ENCODE data around the gene SRPK3.

Gene SRPK3

DNA sequence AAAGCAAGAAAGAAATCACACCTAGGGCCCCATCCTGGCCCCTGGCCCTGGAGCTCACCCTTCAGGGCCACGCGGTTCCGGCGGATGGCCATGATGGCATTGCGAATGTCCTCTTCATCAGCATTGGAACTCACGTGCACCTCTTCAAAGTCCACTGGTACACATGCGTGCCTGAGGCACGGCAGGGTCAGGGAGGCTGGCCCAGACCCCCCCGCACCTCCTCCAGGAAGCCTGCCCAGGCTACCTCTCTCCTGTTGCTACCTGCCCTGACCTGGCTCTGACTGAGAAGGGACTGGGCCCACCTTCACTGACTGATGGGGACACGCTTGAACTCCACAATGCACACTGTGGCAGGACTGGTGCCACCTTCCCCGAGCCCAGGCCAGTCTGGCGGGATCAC, 8.8 kb downstream of the SRPK3 start:
- no peak for DNase-seq

DNA sequence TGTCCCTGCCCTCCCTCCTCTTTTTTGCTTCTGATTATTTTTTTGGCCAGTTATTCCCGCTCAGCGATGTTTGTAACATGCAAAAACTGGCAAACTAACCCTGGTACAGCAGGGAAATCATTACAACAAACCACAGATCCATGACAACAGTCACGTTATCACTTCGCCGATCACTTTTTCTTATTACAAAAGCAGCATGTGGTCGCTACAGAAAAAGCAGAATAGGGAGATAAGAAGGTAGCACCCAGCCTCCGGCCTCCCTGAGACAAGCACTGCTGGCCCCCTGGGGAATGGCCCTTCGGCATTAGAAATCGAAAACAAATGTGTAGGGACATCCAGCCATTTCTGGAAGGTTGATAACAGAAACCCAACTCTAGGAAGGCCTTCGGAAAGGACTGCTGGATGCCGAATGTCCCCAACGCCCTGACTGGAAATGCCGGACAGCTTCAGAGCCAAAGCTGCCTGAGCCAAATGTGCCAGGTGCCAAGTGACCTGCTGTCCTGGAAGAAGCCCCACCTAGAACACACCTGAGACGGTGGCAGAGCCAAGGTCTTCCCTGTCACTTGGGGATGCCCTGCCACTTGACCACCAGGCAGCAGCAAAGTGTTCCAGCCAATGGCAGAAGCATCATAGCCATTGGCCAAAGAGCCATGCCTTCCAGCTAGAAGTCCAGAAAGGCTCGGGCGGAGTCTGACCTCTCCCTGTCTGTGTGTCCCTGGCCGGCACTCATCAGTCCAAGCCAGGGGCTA, 10.4 kb downstream of the SRPK3 start:
- no peak for DNase-seq

DNA sequence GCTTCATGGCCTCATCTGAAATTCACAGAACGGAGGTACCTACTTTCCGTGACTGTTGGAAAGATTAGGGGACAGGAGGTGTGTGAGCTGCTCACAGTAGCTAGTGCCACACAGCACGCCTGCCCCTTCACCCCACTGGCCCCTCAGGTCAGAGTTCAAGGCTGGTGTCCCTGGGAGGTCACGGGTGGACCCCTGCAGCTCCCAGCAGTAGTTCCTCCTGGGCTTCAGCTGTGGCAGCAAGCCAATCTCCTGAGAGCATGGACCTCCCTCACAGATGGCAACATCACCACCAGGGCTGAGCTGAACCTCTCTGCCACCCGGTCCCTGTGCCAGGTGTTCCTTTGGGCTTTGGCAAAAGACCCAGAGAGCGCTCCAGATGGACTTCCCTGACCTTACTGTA, 11.5 kb downstream of the SRPK3 start:
- no peak for DNase-seq

DNA sequence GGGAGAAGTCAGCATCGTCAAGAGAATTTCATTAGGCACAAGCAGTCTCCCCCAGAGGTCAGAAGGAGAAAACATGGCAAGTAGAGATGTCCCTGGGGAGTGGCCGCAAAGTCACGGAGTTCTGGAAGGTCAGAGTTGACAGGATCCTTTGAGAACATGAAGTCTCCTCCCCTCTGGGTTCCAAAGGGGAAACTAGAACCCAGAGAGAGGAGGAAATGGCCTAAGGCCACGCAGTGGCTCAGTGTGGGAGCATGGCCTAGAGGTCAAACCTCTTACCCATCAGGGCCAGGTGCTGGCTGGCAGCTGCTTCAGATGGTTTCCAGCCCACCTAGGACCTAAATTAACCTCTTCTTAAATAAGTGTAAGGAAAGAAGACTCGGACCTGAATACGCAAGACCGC, 12.4 kb downstream of the SRPK3 start:
- DNase-seq: peak; percentile 13

DNA sequence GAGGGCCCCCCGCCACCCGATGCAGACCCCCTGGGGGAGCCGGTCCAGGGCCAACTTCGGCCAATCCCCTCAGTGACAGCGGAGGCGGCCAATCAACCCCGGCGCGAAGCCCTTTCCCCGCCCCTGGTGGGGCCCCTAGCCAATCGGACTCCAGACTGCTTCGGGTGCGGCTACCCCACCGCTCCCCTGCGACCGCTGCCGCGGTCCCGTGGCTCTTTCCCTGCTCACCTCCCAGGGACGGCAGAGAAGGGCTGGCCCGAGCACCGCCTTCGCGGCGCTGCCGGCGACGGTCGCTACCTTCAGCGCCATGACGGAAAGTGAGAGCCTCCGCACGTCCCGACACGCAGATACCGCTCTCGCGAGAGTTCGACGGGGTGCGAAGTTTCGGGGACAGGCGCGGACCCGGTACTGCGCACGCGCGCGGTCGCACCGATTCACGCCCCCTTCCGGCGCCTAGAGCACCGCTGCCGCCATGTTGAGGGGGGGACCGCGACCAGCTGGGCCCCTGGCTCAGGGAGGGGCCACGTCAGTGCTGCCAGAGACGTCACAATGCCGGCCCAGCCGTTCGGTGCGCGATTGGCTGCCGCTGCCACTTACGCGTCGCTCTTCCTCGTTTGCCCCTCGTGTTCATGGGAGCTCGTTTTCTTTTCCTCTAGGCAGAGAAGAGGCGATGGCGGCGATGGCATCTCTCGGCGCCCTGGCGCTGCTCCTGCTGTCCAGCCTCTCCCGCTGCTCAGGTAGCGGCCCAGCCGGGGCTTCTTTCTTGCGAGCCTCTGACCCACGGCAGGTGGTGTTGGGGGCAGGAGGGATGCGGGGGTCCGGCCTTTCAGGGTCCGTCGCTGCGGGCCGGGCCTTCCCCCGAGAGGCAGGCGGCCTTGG, 13.4 kb downstream of the SRPK3 start, which contains the start of the genes IDH3G and SSR4:
Gene IDH3G (minus strand): TSS at position 358 of the 879 bp plus-strand sequence. CDS start 49 bp downstream, at position 309.
Gene SSR4 (plus strand): TSS at position 651 of the 879 bp plus-strand sequence. CDS start 20 bp downstream, at position 671.
- DNase-seq: peak; percentile 93

DNA sequence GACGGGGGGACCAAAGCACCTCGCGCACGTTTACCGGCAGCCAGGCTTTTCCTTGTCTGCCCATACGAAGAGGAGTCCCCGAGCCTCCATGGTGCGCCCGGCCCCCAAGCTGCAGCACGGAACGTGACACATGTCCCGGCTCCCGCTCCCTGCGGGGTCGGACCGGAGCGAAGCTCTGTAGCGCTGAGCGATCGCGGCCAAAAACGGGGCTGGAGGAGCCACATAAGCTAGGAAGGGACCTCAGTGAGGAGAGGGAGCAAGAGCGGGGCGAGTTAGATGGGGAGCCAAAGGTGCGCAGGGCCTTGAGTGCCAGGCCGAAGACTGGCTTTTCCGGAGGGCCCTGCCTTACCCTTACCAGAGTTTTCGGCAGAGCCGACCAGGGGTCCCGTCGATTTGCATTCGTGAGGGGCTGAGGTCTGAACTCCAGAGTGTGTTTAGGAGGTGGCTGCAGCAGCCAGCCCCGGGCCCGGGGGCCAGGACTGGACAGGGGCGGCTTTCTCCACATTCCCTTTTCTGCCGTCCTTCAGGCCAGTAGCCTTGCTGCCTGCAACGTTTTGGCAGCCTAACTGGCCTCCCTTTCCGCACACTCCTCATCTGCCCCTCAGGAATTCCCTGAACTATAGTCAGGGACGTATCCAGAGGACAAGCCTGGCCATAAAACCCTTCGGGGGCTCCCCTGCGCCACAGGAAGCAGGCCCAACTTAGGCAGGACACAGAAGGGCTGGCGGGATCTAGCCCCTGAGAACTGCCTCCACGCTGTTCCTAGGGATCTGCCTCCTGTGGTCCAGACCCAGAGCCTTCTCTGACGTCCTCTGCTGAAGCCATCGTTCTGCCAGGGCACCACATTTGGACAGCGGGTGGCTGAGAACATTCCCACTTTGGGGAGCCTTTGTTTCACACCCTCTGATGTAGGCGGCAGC, 14.3 kb downstream of the SRPK3 start:
- DNase-seq: peak; percentile 7

DNA sequence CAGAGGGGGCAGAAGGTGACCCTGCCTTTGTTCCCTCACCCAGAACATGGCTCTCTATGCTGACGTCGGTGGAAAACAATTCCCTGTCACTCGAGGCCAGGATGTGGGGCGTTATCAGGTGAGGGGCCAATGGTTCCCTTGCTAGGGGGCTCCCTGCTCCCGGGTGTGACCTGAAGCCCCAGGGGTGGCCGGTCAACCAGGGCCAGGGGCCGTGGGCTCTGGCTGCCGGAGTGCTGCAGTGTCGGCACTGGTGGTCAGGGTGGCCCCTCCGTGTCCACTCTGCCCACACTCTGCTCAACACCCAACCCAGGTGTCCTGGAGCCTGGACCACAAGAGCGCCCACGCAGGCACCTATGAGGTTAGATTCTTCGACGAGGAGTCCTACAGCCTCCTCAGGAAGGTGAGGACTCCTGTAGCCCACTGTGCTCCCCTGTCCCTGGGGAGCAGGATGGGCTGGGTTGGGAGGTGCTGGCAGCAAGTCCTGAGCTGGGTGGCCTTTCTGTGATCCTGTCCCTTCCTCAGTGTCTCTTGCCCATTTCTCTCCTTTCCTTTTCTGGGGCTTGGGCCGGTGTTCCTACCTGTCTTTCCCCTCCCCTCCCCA, 16.7 kb downstream of the SRPK3 start:
- DNase-seq: no peak

DNA sequence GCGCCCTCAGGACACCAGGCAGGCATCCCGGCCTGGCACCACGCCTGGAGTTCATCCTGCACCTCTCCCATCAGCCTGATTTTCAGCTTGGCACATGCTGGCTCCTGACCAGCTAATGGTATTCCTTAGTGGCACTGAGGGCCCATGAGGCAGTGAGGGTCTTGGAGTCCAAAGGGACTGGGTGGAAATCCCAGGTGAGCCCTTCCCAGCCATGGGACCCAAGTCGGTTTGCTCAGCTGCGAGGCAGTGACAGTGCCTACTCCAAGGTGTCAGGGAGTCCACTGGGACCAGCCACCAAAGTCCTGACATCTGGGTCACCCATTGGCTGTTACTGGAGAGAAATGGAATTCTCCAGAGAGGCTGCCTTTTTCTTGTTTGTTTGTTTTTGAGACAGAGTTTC, 18.5 kb downstream of the SRPK3 start:
- DNase-seq: no peak

DNA sequence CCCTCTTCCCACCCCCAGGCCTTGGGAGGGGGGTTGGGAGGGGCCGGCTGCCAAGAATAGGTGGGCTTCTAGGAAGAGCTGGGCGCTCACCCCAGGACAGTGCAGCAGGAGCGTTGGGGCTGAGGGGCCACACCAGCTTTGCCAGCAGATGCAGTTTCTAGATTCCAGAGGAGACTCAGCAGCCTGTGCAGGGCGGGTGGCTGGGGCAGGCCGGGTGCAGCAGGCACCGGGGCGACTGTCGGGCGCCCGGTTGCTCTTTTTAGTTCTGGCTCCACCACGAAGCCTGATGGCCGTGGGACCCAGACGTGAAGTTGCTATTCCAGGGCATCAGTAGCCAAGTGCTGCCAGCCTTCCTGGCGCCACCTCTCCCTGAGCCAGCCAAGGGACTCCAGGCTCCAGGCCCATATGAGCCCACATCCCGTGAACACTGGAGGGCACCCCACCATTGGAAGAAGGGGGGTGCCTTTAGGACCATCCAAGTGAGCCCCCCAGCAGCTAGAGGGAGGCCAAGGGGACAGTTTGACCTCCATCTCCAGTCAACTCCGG, 19.4 kb downstream of the SRPK3 start:
- no peak for DNase-seq

DNA sequence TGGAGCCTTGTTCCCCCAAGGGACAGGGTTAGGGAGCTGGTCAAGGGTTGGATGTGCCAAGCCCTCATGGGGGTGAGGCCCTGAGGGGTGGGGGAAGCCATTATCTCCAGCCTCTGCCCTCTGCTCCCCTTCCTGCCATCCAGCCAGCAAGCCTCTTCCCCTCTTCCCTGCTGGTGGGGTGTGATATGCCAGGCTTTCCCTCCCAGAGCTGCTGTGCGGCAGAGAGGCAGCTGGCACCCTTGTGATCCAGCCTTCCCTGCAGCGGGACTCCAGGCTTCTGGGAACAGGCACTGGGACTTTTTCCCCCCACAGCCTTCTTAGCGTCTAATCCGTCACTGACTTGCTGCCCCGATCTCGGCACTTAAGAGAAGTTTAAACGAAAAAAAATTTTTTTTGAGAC, 19.9 kb downstream of the SRPK3 start:
- DNase-seq: no peak

DNA sequence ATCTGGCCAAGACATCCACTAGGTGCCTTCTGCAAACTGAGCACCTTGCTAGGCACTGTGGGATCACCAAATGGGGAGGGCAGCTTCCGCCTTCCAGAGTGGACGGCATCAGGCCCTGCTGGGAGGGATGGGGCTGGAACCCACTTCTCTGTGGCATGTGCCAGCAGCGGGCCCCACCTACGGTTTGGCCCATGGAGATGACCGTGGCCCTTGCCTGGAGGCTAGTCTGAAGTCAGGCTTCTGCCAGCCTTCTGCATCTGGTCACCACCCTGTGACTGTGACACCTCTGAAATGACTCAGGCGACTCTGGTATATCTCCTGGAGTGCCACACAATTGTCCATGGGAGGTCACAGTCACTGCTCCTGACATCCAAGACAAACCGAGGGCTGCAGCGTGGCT, 20.8 kb downstream of the SRPK3 start:
- DNase-seq: no peak

DNA sequence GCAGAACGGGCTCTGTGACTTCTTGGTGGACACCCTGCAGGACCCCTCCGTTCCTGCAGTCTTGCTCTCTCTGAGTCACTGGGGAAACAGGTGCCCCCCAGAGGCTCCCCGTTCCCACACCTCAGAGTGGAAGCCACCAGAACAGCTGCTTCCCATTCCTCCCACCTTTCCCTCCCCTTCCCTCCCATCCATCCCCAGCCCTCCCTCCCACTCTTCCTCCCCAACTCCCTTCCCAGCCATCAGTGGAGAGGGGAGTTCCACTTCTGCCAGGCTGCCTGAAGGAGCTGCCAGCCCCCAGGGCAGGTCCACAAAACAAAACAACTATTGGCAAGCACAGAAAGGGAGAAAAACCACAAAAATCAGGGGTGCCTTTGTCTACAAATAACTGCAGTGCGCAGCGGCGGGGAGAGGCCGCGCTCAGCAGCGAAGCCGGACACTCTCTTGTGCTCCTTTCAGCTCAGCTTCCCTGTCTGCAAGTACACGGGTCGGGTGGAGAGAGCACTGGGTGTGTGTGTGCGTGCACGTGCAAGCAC, 21.7 kb downstream of the SRPK3 start:
- no peak for DNase-seq

DNA sequence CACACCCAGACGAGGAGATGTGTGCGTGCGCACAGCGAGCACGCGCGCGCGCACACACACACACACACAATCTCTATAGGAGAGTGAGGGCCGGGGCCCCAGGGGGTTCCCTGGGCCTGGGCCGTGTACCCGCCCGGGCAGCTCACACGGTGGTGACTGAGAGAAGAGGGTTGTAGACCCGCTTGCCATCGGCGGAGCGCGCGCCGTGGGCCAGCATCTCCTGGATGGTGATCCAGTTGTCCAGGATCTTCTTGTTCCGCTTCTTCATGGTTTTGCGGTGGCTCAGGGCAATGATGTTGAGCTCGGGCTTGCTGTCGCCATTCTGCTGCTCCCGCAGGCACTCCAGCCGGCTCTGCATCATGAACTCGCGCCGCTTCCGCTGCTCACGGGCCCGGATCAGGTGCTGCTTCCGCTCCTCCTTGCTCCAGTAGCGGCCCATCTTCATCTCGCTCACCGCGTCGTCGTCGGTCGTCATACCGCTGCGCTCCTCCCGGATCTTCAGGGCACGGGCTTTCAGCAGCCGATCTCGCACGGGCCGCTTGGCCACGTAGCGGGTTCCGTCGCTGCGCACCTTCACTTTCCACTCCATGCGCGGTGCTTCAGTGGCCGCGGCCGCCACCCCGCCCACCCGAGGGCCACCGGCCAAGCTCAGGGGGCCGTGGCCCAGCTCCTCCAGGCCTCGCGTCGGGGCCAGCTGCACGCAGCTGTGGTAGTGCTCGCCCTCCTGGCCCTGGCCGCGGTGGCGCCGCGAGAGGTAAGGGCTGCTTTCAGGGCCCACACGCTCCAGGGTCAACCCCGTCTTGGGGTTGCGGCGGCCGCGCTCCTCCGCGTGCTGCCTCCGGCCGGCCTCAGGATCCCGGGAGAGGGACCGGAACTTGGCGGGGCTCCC, 22.6 kb downstream of the SRPK3 start:
- DNase-seq: no peak

DNA sequence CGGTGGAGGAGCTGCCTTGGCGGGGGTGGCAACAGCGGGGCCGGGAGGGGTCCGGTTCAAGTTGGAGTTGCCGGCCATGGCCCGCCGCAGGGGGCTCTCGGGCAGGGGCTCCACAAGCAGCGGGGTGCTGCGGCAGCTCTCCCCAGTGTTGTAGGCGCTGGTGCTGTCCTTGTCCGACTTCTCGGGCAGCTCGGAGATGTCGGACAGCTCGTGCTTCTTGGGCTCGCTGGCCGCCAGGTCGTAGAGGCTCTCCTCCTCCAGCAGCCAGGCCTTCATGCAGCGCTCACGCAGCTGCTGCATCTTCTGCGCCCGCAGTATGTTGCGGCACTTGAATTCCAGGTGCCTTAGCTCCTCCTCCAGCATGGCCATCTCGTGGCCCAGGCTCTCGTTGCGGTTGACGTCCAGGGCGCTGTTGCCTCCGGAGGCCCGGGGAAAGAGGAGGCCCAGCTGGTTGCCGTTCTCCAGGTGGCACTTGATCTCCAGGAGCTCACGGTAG, 23.3 kb downstream of the SRPK3 start:
- DNase-seq: no peak

DNA sequence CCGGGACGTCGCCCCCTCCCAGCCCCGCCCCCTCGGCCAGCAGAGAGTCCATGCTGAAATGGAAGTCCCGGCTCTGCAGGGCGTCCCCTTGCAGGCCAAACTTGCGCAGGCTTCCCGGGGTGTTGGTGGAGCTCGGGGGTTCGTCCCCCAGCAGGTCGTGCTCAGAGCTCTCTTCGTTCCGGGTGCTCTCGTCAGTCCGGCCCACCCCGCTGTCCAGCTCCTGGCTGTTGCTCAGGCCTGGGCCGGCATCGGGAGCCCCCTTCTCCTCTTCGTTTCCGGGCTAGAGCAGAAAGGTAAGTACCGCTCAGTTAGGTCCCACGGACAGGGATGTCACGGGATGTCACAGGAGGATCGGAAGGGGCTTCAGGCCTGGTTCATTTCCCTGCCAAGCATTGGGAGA, 23.8 kb downstream of the SRPK3 start:
- no peak for DNase-seq

DNA sequence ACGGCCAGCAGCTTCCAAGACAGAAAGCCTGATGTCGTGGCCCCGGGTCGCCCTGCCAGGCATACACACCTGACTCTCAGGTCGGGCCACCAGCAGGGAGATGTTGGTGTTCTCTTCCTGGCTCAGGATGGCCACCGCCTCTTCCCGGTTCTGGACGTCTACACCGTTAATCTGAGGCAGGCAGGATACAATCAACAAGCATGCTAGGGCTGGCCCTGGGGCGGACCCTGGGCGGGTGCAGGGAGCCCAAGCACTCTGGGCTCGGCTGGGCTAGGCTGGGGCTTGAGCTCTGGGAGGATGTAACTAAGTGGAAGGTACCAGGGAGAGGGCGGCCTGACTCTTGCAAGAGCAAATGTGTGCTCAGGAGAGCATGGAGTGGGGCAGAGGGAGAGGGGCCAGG, 24.6 kb downstream of the SRPK3 start:
- DNase-seq: no peak

DNA sequence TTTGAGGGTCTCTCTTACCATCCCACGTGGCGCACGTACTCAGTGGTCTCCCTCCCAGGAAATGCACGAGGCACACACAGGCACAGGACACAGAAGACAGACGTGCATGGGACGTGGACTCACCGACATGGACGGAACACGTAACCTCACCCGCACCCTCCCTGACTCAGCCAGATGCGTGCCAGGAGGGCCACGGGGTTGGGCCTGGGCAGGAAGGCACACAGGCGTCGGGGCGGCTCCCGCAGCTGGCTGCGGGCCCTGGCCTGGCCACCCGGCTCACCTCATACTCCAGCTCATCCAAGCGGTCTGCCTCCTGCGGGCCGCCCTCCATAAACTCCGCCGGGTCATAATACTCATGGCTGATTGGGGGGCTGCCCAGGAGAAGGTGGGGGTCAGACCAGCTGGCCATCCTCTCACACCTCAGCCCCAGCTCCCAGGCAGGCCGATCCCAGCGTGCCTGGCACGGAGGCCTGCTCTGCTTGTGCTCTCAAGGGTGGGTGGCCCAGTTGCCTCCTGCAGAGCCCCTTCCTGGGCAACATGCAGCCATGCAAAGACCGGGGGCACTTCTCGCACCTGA, 26.2 kb downstream of the SRPK3 start:
- DNase-seq: no peak

DNA sequence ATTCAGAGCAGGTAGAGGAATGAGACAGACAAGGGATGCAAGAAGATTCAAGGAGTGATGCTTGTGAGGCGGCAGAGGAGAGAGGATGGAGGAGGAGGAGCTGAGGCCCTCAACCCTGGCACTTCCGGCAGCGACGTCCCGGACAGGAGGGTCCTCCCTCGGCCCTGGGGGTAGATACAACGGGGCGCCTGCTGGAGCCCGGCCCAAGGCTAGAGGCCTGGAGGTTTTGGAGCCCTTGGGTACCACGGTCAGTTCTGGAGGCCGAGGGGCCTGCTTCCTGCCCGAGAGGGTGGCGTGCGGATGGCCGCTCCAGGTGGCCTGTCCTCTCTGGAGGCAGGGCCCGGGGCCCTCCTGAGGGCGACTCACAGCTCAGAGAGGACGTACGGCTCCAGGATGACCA, 27.1 kb downstream of the SRPK3 start:
- no peak for DNase-seq

DNA sequence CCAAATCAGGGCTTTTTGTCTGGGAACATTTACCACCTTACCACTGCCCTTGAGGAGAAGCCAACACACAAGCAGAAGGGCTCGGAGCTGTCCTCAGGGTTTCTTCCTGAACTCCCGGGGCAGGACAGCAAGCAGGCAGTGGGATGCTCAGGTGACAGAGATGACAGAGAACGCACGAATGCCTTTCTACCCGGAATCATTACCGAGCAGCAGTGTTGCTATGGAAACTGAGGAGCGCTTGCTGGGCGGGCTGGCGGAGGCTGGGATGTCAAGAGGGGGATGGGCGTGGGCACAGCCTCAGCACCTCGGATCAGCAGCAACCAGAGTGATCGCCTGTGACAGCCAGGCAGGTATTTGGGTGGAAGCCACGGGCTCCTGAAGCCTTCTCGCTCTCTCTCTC, 31.4 kb downstream of the SRPK3 start:
- no peak for DNase-seq

DNA sequence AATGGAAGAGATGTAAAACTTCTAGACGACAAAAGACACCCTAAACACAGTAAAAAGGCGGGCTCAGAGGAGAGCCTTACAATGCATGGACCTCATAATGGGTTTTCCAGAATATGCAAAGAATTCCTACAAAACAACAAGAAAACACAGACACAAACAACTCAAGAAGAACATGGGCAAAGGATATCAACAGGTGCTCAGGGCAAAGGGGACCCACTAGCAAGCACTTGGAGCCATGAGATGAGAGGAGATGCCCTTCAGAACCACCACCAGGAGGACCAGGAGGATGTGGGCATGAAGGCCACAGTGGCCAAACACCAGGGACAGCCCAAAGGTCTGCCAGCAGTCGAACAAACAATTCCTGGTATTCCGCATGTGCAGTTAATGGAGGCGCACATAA, 32.3 kb downstream of the SRPK3 start:
- DNase-seq: no peak

Data from EL (cell line).